HCT116 (cell line): ENCODE results near the gene MEGF6. TPM values are rescaled to one million over a fixed set of nuclear protein-coding genes. Genes with fewer than 3 reads are reported as not detected.

ENCODE experiments used
- ATAC-seq: fragments of 200-7000 bp; cut with Tn5 transposase; 2 replicates; pipeline ENCODE4 v1.9.1; 2020; ENCODE audit warnings: mild to moderate bottlenecking, moderate library complexity
- BruUV-seq: library from RNA; stranded (reverse); fragments of 400-500 nt; replicated peaks from 2 replicates; lab custom pipeline; 2021; lab: Mats Ljungman, UMichigan
- CTCF ChIA-PET: fragments of 300-600 bp; sonication (Branson Sonifier 250); formaldehyde crosslinking; loops from one replicate; lab custom pipeline; 2021; ENCODE audit warnings: antibody characterized with exemption; lab: Charles Lee
- POLR2A ChIA-PET: fragments of 300-600, 350-600 bp; sonication (Branson Sonifier 250); formaldehyde crosslinking; loops from one replicate; lab custom pipeline; 2021; ENCODE audit warnings: antibody characterized with exemption; lab: Charles Lee
- RAD21 ChIA-PET, 2 experiments: fragments of 300-600 bp; sonication (Branson Sonifier 250); formaldehyde crosslinking; loops; one replicate each; lab custom pipeline; 2023; ENCODE audit warnings: low total read pairs in 2 of 2; ENCODE audit not compliant: uncharacterized antibody in 2 of 2, unreplicated experiment in 2 of 2, low non-redundant PET in 1 of 2; lab: Charles Lee
- DNase-seq: peaks from one replicate; pipeline ENCODE4 v3.0.0-alpha.2; 2010; ENCODE audit warnings: low read depth, low spot score
- H2AFZ ChIP-seq: fragments of 200-600 bp; shearing (Covaris generic), sonication (generic); 2 replicates; pipeline ENCODE4 v1.6.1; 2017; ENCODE audit warnings: low read depth, mixed run types, mixed read lengths, antibody characterized with exemption, low read length; ENCODE audit not compliant: poor library complexity, severe bottlenecking
- H3K27ac ChIP-seq: 2 replicates; pipeline ENCODE4 v1.5.1; 2012; ENCODE audit warnings: low read depth, low read length
- H3K27me3 ChIP-seq: fragments of 200-600 bp; sonication (generic); 2 replicates; pipeline ENCODE4 v1.6.1; 2016; ENCODE audit warnings: mixed run types, low read length, mixed read lengths; ENCODE audit not compliant: insufficient read depth
- H3K36me3 ChIP-seq, 2 experiments: fragments of 200-500 bp in 1 of 2; fragments of 200-600 bp in 1 of 2; sonication (Bioruptor generic) in 1 of 2; sonication (generic) in 1 of 2; 2 replicates each; pipeline versions ENCODE4 v1.5.1 to v1.6.1; 2014 to 2016; ENCODE audit warnings: low read length in 2 of 2, inconsistent platforms in 1 of 2, mixed read lengths in 1 of 2, mixed run types in 1 of 2; ENCODE audit not compliant: insufficient read depth in 2 of 2, control insufficient read depth in 1 of 2
- H3K4me1 ChIP-seq, 2 experiments: fragments of 200-600 bp in 1 of 2; sonication (generic) in 1 of 2; 2 replicates each; pipeline versions ENCODE4 v1.5.1 to v1.6.1; 2012 to 2017; ENCODE audit warnings: low read length in 2 of 2, inconsistent platforms in 1 of 2, mild to moderate bottlenecking in 1 of 2, mixed read lengths in 1 of 2, mixed run types in 1 of 2, moderate library complexity in 1 of 2; ENCODE audit not compliant: insufficient read depth in 2 of 2, control insufficient read depth in 1 of 2
- H3K4me2 ChIP-seq: fragments of 200-600 bp; sonication (generic); 2 replicates; pipeline ENCODE4 v1.6.1; 2017; ENCODE audit warnings: mixed run types, low read length, mixed read lengths
- H3K4me3 ChIP-seq, 2 experiments: fragments of 200-600 bp in 1 of 2; sonication (generic) in 1 of 2; replicated peaks in 1 of 2; 2 replicates each; pipeline ENCODE4 v1.5.1; 2011 to 2016; ENCODE audit warnings: low read length in 2 of 2, control low read depth in 1 of 2, low read depth in 1 of 2, mild to moderate bottlenecking in 1 of 2, mixed read lengths in 1 of 2, mixed run types in 1 of 2
- H3K79me2 ChIP-seq: fragments of 200-600 bp; sonication (generic); 2 replicates; pipeline ENCODE4 v1.6.1; 2017; ENCODE audit warnings: mild to moderate bottlenecking, mixed run types, low read length, moderate library complexity, mixed read lengths; ENCODE audit not compliant: insufficient read depth
- H3K9ac ChIP-seq: fragments of 200-600 bp; sonication (generic); 2 replicates; pipeline ENCODE4 v1.6.1; 2016; ENCODE audit warnings: low read length, mixed read lengths
- H3K9me2 ChIP-seq: fragments of 200-600 bp; sonication (generic), shearing (Covaris generic); 2 replicates; pipeline ENCODE4 v1.6.1; 2017; ENCODE audit warnings: mixed run types, mild to moderate bottlenecking, moderate library complexity; ENCODE audit not compliant: insufficient read depth
- H3K9me3 ChIP-seq, 2 experiments: fragments of 200-500 bp in 1 of 2; fragments of 200-600 bp in 1 of 2; sonication (Bioruptor generic) in 1 of 2; sonication (generic) in 1 of 2; 2 replicates each; pipeline ENCODE4 v1.6.1; 2014 to 2017; ENCODE audit warnings: low read length in 2 of 2, mixed read lengths in 2 of 2, inconsistent platforms in 1 of 2, low read depth in 1 of 2, mild to moderate bottlenecking in 1 of 2, mixed run types in 1 of 2, moderate library complexity in 1 of 2; ENCODE audit not compliant: control insufficient read depth in 1 of 2, insufficient read depth in 1 of 2
- H4K20me1 ChIP-seq: fragments of 200-600 bp; sonication (generic), shearing (Covaris generic); 2 replicates; pipeline ENCODE4 v1.6.1; 2017; ENCODE audit warnings: mixed run types, mild to moderate bottlenecking, moderate library complexity; ENCODE audit not compliant: insufficient read depth
- ATF3 ChIP-seq: IDR thresholded peaks from 2 replicates; pipeline ENCODE4 v1.6.1; 2012
- CBX3 ChIP-seq: IDR thresholded peaks from 2 replicates; pipeline ENCODE4 v1.6.1; 2012; ENCODE audit warnings: low read depth
- CEBPB ChIP-seq: IDR thresholded peaks from 2 replicates; pipeline ENCODE4 v1.6.1; 2012; ENCODE audit warnings: low read depth
- EGR1 ChIP-seq: IDR thresholded peaks from 2 replicates; pipeline ENCODE4 v1.6.1; 2012; ENCODE audit warnings: low read depth
- ELF1 ChIP-seq: IDR thresholded peaks from 2 replicates; pipeline ENCODE4 v1.6.1; 2012; ENCODE audit warnings: low read depth, borderline replicate concordance
- EZH2phosphoT487 ChIP-seq: fragments of 200-600 bp; IDR thresholded peaks from 2 replicates; pipeline ENCODE4 v1.6.1; 2018; ENCODE audit warnings: antibody characterized with exemption, borderline replicate concordance
- FOSL1 ChIP-seq: IDR thresholded peaks from 2 replicates; pipeline ENCODE4 v1.6.1; 2012; ENCODE audit warnings: low read depth
- JUND ChIP-seq: IDR thresholded peaks from 2 replicates; pipeline ENCODE4 v1.6.1; 2012
- MAX ChIP-seq: IDR thresholded peaks from 2 replicates; pipeline ENCODE4 v1.6.1; 2012
- POLR2A ChIP-seq: IDR thresholded peaks from 2 replicates; pipeline ENCODE4 v1.7.0; 2011; ENCODE audit warnings: borderline replicate concordance; ENCODE audit not compliant: insufficient read depth, insufficient read length; ENCODE audit errors: extremely low read depth
- RAD21 ChIP-seq: IDR thresholded peaks from 2 replicates; pipeline ENCODE4 v1.6.1; 2012; ENCODE audit warnings: low read depth, mild to moderate bottlenecking
- SIN3A ChIP-seq: IDR thresholded peaks from 2 replicates; pipeline ENCODE4 v1.6.1; 2012; ENCODE audit warnings: low read depth
- TCF7L2 ChIP-seq: IDR thresholded peaks from 2 replicates; pipeline ENCODE4 v1.7.0; 2011; ENCODE audit warnings: borderline replicate concordance, inconsistent platforms; ENCODE audit not compliant: insufficient read depth, insufficient read length; ENCODE audit errors: extremely low read depth
- YY1 ChIP-seq: IDR thresholded peaks from 2 replicates; pipeline ENCODE4 v1.6.1; 2011; ENCODE audit warnings: low read length, low read depth, moderate library complexity, mild to moderate bottlenecking; ENCODE audit not compliant: insufficient replicate concordance; ENCODE audit errors: extremely low read depth
- ZFX ChIP-seq: fragments of 450-650 bp; IDR thresholded peaks from 2 replicates; pipeline ENCODE4 v1.6.1; 2017
- ZNF274 ChIP-seq: fragments of 200-500 bp; sonication (Bioruptor generic); IDR thresholded peaks from 2 replicates; pipeline ENCODE4 v1.6.1; 2014; ENCODE audit warnings: mild to moderate bottlenecking, low read depth, low read length, inconsistent platforms
- intact Hi-C: fragments of 100-400 bp; cut with micrococcal nuclease; formaldehyde crosslinking; loops from 2 replicates; pipeline ENCODE4 v1.10.0; 2022
- total RNA-seq: library from RNA; stranded (reverse); gene quantifications from one replicate; pipeline ENCODE4 v1.2.1, GENCODE V29; 2021; ENCODE audit not compliant: unreplicated experiment

The MEGF6 gene
- total RNA-seq, 1 experiment from 2014 or later, result 47.6 TPM

- intact Hi-C loops, result no loop called here
- H3K27ac ChIP-seq, result no peak overlapping the region
- DNase-seq, result no peak
- ChIA-PET CTCF (no interaction called here), POLR2A (no interaction called here), RAD21 (no interaction called here)
- no TSS peak for BruUV-seq
- no peak overlapping the region for H2AFZ ChIP-seq
- H3K9ac ChIP-seq, result no peak overlapping the region
- no peak overlapping the region for H3K4me2 ChIP-seq
- H3K79me2 ChIP-seq, result no peaks in the 10 kb centered on the region
- H4K20me1 ChIP-seq, result no peaks in the 10 kb centered on the region
- no peak for TF ChIP-seq RAD21
- TF ChIP-seq SIN3A, result no peak
- TF ChIP-seq EGR1, result no peak
- no peak for TF ChIP-seq POLR2A
- no peak for TF ChIP-seq ATF3
- TF ChIP-seq ELF1, result no peak
- TF ChIP-seq CEBPB, result no peak
- TF ChIP-seq MAX, result no peak
- no peak for TF ChIP-seq CBX3
- no peak for TF ChIP-seq ZFX
- no peak for TF ChIP-seq YY1
- no peak for TF ChIP-seq FOSL1
- TF ChIP-seq JUND, result no peak
- TF ChIP-seq ZNF274, result no peak
- no peak for TF ChIP-seq EZH2phosphoT487
- TF ChIP-seq TCF7L2, result no peak
- peaks cover 0 to 3% of the 10 kb centered on the region in 2 experiments; a peak in 1 of 4 replicates for H3K36me3 ChIP-seq
- no peaks in the 10 kb centered on the region for H3K27me3 ChIP-seq
- ATAC-seq, result no peak
- H3K9me2 ChIP-seq, result no peaks in the 10 kb centered on the region
- no peaks in the 10 kb centered on the region for H3K9me3 ChIP-seq
- no peak overlapping the region for H3K4me3 ChIP-seq
- H3K4me1 ChIP-seq, result peaks cover 0 to 12% of the 10 kb centered on the region in 2 experiments; a peak in 1 of 4 replicates
Measured at GRCh38 chr1:3474421-3474820, 136.9 kb downstream of the MEGF6 start.
